ENCODE data around the gene PLSCR4.

- TF ChIP-seq, protein P1, sequence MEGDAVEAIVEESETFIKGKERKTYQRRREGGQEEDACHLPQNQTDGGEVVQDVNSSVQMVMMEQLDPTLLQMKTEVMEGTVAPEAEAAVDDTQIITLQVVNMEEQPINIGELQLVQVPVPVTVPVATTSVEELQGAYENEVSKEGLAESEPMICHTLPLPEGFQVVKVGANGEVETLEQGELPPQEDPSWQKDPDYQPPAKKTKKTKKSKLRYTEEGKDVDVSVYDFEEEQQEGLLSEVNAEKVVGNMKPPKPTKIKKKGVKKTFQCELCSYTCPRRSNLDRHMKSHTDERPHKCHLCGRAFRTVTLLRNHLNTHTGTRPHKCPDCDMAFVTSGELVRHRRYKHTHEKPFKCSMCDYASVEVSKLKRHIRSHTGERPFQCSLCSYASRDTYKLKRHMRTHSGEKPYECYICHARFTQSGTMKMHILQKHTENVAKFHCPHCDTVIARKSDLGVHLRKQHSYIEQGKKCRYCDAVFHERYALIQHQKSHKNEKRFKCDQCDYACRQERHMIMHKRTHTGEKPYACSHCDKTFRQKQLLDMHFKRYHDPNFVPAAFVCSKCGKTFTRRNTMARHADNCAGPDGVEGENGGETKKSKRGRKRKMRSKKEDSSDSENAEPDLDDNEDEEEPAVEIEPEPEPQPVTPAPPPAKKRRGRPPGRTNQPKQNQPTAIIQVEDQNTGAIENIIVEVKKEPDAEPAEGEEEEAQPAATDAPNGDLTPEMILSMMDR (IDR thresholded peaks at IDR 0.05), result no peak
- TF ChIP-seq EZH2 (IDR thresholded peaks at IDR 0.05), result no peak
These were observed 95.9 kb downstream of the PLSCR4 start for GRCh38 chr3:146154995-146155394.
